T-helper 17 cell (primary cell): ENCODE measurements around the gene KRT38. TPM values are rescaled to one million over a fixed set of nuclear protein-coding genes. Genes with fewer than 3 reads are reported as not detected.
"Not testable (repeated sequence)": the region's sequence is repeated elsewhere in the genome, so short reads cannot be mapped to it uniquely, and the experiment has no call there.

ENCODE experiments used
- ATAC-seq: fragments of 150-1000 bp; cut with Tn5 transposase; 2 replicates; pipeline ENCODE4 v1.10.0; 2021; ENCODE audit warnings: mild to moderate bottlenecking, moderate library complexity
- DNase-seq, 3 donors: peaks; one replicate each; pipeline versions ENCODE4 v3.0.0 to v3.0.0-alpha.2; 2020 to 2021
- H3K9me3 ChIP-seq: one replicate; pipeline ENCODE4 v1.7.0; 2013; ENCODE audit warnings: low read length, mild to moderate bottlenecking; ENCODE audit not compliant: control insufficient read depth, poor library complexity, severe bottlenecking
- H3K27ac Mint-ChIP-seq: one replicate; pipeline ENCODE4 v1.8.0; 2022; ENCODE audit warnings: mild to moderate bottlenecking, moderate library complexity, mixed read lengths
- H3K27me3 Mint-ChIP-seq: one replicate; pipeline ENCODE4 v1.8.0; 2022; ENCODE audit warnings: mixed read lengths
- H3K36me3 Mint-ChIP-seq: one replicate; pipeline ENCODE4 v1.8.0; 2022; ENCODE audit warnings: low read depth, mixed read lengths
- H3K4me1 Mint-ChIP-seq: one replicate; pipeline ENCODE4 v1.8.0; 2022; ENCODE audit warnings: mild to moderate bottlenecking, mixed read lengths
- H3K4me3 Mint-ChIP-seq: one replicate; pipeline ENCODE4 v1.8.0; 2022; ENCODE audit warnings: mild to moderate bottlenecking, moderate library complexity, mixed read lengths
- total RNA-seq, 4 donors: library from RNA in 2 of 4; stranded (reverse) in 2 of 4; gene quantifications; one replicate each; pipeline ENCODE4 v1.2.3 and lab custom pipeline; 2022 to 2026

Gene KRT38
- total RNA-seq, 2 donors from 2014 or later: not detected

- H3K27me3 Mint-ChIP-seq: peaks cover 10% of the 10 kb centered on the region
- ATAC-seq: no peak
Observed at GRCh38 chr17:41415411-41415810, 25.4 kb downstream of the KRT38 start.

GRCh38 chr17:41413982-41414381 lies 26.8 kb downstream of the KRT38 start:
- DNase-seq (no peak), ATAC-seq (no peak)
- no peaks in the 10 kb centered on the region for H3K27me3 Mint-ChIP-seq
- peaks cover 22% of the 10 kb centered on the region for H3K4me1 Mint-ChIP-seq
- peaks cover 11% of the 10 kb centered on the region for H3K36me3 Mint-ChIP-seq
- no peak overlapping the region for H3K4me3 Mint-ChIP-seq
- H3K9me3 ChIP-seq: no peaks in the 10 kb centered on the region
- H3K27ac Mint-ChIP-seq: peak overlapping the region; percentile 3

More at GRCh38 chr17:41415411-41415810, 25.4 kb downstream of the KRT38 start:
- H3K9me3 ChIP-seq: no peaks in the 10 kb centered on the region
- H3K4me3 Mint-ChIP-seq: no peak overlapping the region
- H3K4me1 Mint-ChIP-seq: peaks cover 14% of the 10 kb centered on the region
- H3K27ac Mint-ChIP-seq: no peak overlapping the region
- no peak for DNase-seq
- H3K36me3 Mint-ChIP-seq: peaks cover 9% of the 10 kb centered on the region

GRCh38 chr17:41413353-41413957 lies 27.3 kb downstream of the KRT38 start:
- ATAC-seq (no peak), DNase-seq (no peak)
- H3K4me3 Mint-ChIP-seq: no peak overlapping the region
- peaks cover 25% of the 10 kb centered on the region for H3K4me1 Mint-ChIP-seq
- no peaks in the 10 kb centered on the region for H3K9me3 ChIP-seq
- H3K27ac Mint-ChIP-seq: peak overlapping the region; percentile 3
- H3K27me3 Mint-ChIP-seq: no peaks in the 10 kb centered on the region
- peaks cover 11% of the 10 kb centered on the region for H3K36me3 Mint-ChIP-seq

- no peak for DNase-seq
- no peaks in the 10 kb centered on the region for H3K9me3 ChIP-seq
- Mint-ChIP-seq H3K27ac (no peak overlapping the region), H3K36me3 (peaks cover 6% of the 10 kb centered on the region), H3K4me3 (no peak overlapping the region), H3K27me3 (no peaks in the 10 kb centered on the region), H3K4me1 (peaks cover 15% of the 10 kb centered on the region)
- ATAC-seq: no peak
Observed at GRCh38 chr17:41411072-41411840, 29.5 kb downstream of the KRT38 start.

- no peaks in the 10 kb centered on the region for H3K9me3 ChIP-seq
- Mint-ChIP-seq H3K27ac (no peak overlapping the region), H3K36me3 (peaks cover 2% of the 10 kb centered on the region), H3K27me3 (no peaks in the 10 kb centered on the region), H3K4me3 (no peak overlapping the region), H3K4me1 (peaks cover 41% of the 10 kb centered on the region)
- ATAC-seq: no peak
- no peak for DNase-seq
Observed at GRCh38 chr17:41407226-41407625, 33.6 kb downstream of the KRT38 start.

GRCh38 chr17:41406205-41406604 lies 34.6 kb downstream of the KRT38 start:
- DNase-seq: no peak
- ATAC-seq: no peak
- H3K4me3 Mint-ChIP-seq: no peak overlapping the region
- H3K27ac Mint-ChIP-seq: no peak overlapping the region
- peaks cover 2% of the 10 kb centered on the region for H3K36me3 Mint-ChIP-seq
- H3K4me1 Mint-ChIP-seq: peaks cover 41% of the 10 kb centered on the region
- H3K9me3 ChIP-seq: no peaks in the 10 kb centered on the region
- H3K27me3 Mint-ChIP-seq: no peaks in the 10 kb centered on the region

GRCh38 chr17:41404024-41404671 lies 36.6 kb downstream of the KRT38 start:
- Mint-ChIP-seq H3K27ac (peak overlapping the region; percentile 46), H3K27me3 (no peaks in the 10 kb centered on the region), H3K4me1 (peaks cover 39% of the 10 kb centered on the region), H3K36me3 (no peaks in the 10 kb centered on the region), H3K4me3 (peak overlapping the region; percentile 43)
- DNase-seq: no peak
- no peaks in the 10 kb centered on the region for H3K9me3 ChIP-seq
- peak; percentile 79 for ATAC-seq

GRCh38 chr17:41403404-41404023 lies 37.3 kb downstream of the KRT38 start:
- Mint-ChIP-seq H3K27ac (peak overlapping the region; percentile 46), H3K27me3 (no peaks in the 10 kb centered on the region), H3K36me3 (no peaks in the 10 kb centered on the region), H3K4me1 (peaks cover 34% of the 10 kb centered on the region), H3K4me3 (peak overlapping the region; percentile 43)
- ATAC-seq (peak; percentile 14), DNase-seq (no peak)
- H3K9me3 ChIP-seq: no peaks in the 10 kb centered on the region

GRCh38 chr17:41402161-41402560 lies 38.6 kb downstream of the KRT38 start:
- H3K9me3 ChIP-seq: no peaks in the 10 kb centered on the region
- H3K27me3 Mint-ChIP-seq: peaks cover 5% of the 10 kb centered on the region
- no peak overlapping the region for H3K4me3 Mint-ChIP-seq
- DNase-seq (no peak), ATAC-seq (no peak)
- H3K27ac Mint-ChIP-seq: peak overlapping the region; percentile 46
- no peaks in the 10 kb centered on the region for H3K36me3 Mint-ChIP-seq
- peaks cover 31% of the 10 kb centered on the region for H3K4me1 Mint-ChIP-seq

- Mint-ChIP-seq H3K4me1 (peaks cover 4% of the 10 kb centered on the region), H3K4me3 (no peak within 1 kb of the TSS), H3K27me3 (peaks cover 19% of the 10 kb centered on the region), H3K27ac (no peak within 1 kb of the TSS), H3K36me3 (no peaks in the 10 kb centered on the region)
- ATAC-seq (no peak), DNase-seq (no peak)
- no peaks in the 10 kb centered on the region for H3K9me3 ChIP-seq
Observed at GRCh38 chr17:41396996-41397660, 43.7 kb downstream of the KRT38 start, which contains the start of gene KRT31. TSS of gene KRT31 (minus strand) at chr17:41397608. CDS start at chr17:41397539, 69 bp downstream.

GRCh38 chr17:41396340-41396739 lies 44.4 kb downstream of the KRT38 start:
- no peaks in the 10 kb centered on the region for H3K9me3 ChIP-seq
- ATAC-seq (no peak), DNase-seq (no peak)
- Mint-ChIP-seq H3K36me3 (no peaks in the 10 kb centered on the region), H3K27ac (no peak overlapping the region), H3K4me1 (peaks cover 4% of the 10 kb centered on the region), H3K27me3 (peaks cover 19% of the 10 kb centered on the region), H3K4me3 (no peak overlapping the region)

- H3K27ac Mint-ChIP-seq: no peak overlapping the region
- H3K36me3 Mint-ChIP-seq: no peaks in the 10 kb centered on the region
- ATAC-seq (no peak), DNase-seq (no peak)
- H3K4me3 Mint-ChIP-seq: no peak overlapping the region
- peaks cover 4% of the 10 kb centered on the region for H3K4me1 Mint-ChIP-seq
- peaks cover 19% of the 10 kb centered on the region for H3K27me3 Mint-ChIP-seq
- no peaks in the 10 kb centered on the region for H3K9me3 ChIP-seq
Observed at GRCh38 chr17:41395611-41396010, 45.2 kb downstream of the KRT38 start.

GRCh38 chr17:41395044-41395443 lies 45.7 kb downstream of the KRT38 start:
- H3K27me3 Mint-ChIP-seq: peaks cover 19% of the 10 kb centered on the region
- not testable (repeated sequence) for DNase-seq, H3K9me3 ChIP-seq, H3K4me1 Mint-ChIP-seq, H3K27ac Mint-ChIP-seq, H3K36me3 Mint-ChIP-seq, H3K4me3 Mint-ChIP-seq, ATAC-seq
